ENCODE results near the gene TCP1.
"Not testable (repeated sequence)": the region's sequence is repeated elsewhere in the genome, so short reads cannot be mapped to it uniquely, and the experiment has no call there.

The TCP1 gene

DNA sequence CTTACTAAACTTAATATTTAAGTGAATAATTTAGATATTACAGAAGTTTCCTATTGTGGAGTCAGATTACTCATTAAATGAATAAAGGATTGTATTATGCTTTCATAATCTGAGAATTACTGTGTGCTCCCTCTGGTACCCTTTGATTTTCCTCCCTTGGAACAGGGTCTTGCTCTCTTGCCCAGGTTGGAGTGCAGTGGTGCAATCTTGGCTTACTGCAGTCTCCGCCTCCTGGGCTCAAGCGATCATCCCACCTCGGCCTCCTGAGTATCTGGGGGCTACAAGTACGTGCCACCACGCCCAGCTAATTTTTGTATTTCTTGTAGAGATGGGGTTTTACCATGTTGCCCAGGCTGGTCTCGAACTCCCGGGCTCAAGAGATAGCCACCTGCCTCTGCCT lies 52.5 kb downstream of the TCP1 start:
- DNase-seq (ENCODE audit: low spot score) = no peak

DNA sequence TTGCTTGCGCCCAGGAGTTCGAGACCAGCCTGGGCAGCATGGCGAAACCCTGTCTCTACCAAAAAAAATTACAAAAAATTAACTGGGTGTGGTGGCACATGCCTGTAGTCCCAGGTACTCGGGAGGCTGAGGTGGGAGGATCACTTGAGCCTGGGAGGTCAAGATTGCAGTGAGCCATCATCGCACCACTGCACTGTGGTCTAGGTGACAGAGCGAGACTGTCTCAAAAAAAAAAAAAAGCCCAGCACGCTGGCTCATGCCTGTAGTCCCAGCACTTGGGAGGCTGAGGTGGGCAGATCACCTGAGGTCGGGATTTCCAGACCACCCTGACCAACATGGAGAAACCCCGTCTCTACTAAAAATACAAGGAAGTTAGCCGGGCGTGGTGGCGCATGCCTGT lies 56.0 kb downstream of the TCP1 start:
- not testable (repeated sequence) for DNase-seq (ENCODE audit: low spot score)

DNA sequence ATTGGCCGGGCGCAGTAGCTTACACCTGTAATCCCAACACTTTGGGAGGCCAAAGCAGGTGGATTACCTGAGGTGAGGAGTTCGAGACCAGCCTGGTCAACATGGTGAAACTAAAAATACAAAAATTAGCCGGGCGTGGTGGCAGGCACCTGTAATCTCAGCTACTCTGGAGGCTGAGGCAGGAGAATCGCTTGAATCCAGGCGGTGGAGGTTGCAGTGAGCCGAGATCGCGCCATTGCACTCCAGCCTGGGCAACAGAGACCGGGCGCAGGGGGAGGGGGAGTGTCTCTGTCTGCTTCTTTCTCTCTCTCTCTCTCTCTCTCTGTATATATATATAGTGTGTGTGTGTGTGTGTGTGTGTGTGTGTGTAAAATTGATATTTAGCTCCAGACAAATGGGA lies 56.9 kb downstream of the TCP1 start:
- DNase-seq (ENCODE audit: low spot score) = not testable (repeated sequence)

DNA sequence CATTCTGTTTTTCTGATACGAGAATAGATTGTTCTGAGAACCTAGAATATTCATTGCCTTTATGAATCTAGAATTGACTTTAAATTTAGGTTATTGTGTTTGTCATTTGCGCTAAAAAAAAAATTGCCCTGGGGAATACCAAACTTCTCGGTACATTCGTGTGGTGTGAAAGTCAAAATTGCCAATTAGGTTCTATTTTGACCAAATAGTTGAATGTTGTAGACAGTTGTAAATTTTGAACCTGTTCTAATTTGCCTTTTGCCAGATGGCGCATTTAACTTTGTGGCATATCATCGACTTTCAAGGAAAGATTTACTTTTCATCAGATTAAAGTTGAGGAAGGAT lies 59.1 kb downstream of the TCP1 start:
- no peak for DNase-seq (ENCODE audit: low spot score)

DNA sequence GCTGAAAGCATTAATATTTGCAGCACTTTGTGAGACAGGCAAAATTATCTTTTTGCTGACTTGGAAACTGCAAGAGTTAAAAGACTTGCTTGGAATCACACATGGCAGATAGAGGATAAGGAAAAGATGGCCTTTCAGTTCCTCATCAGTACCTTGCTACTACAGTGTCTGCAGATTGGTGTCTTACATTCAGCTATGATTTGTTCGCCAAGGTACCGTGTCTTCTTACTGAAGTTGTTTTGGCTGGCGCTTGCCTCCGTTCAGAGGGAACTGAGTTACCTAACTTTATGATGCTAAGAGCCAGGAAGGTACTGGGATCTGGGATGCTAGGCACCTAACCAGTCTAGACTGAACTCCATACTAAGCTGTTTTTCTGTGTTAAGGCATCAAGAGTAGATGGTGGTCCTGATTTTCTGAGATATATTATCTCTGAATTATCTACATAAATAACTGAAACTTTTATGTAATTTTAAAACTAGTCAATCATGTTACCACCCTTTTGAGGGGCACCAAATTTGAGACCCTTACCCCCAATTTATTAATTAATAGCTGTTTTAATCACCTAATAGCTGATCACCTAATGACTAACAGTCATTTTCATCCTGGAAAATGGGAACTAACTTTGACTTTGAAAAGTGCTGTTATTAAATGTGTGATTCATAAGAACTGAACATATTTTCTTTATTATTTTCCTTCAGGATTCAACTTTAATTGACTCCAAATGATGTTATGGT lies 59.6 kb downstream of the TCP1 start:
- DNase-seq (ENCODE audit: low spot score) = no peak

DNA sequence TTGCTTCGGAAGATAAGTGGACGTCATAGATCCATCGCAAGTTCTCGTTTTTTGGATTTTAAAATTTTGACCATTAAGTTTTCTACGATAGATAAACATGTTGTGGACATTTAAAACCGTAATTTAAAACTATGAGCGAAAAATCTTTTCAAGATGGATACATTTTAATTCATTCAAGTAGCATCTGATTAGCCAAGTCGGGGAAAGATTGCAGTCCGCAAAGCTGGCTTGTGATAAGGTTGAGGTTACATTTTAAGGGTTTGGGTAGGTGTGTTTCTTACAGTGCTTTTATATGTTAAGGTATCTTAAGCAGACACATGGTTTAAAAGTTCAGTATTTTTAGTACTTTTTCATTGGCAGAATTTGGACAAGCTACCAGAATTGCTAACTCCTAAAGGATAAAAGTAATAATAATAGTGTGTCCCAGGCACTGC lies 60.9 kb downstream of the TCP1 start:
- DNase-seq (ENCODE audit: low spot score) = no peak

All from pons (tissue), 1 donor.